ENCODE results near the gene SLC39A11. TPM values are rescaled to one million over a fixed set of nuclear protein-coding genes. Genes with fewer than 3 reads are reported as not detected.

Gene SLC39A11
- total RNA-seq, 4 donors from 2014 or later = 55.1 to 123 (median 97.0) TPM

GRCh38 chr17:73091770-73092522, 542 bp downstream of the SLC39A11 start:
- intact Hi-C loops (cut with DNase I) = no loop called here
- DNase-seq = peak; percentile 79 to 84

GRCh38 chr17:73091410-73091769, 1.1 kb downstream of the SLC39A11 start:
- Histone ChIP-seq H3K4me3 (replicated peaks in 1 of 3) (peak overlapping the region in 1 of 3 donors; percentile 67), H3K4me1 (peaks cover 17 to 22% of the 10 kb centered on the region in 2 donors), H3K9me3 (no peaks in the 10 kb centered on the region), H3K27me3 (no peaks in the 10 kb centered on the region), H3K27ac (peak overlapping the region; percentile 70 to 75 (median 74)), H3K36me3 (peaks cover 5 to 7% of the 10 kb centered on the region in 2 donors)
- WGBS, 2 donors = 15 to 24% methylated on average over 4 of the region's 4 CpGs
- intact Hi-C loops (cut with DNase I) = no loop called here
- peak in 1 of 2 donors; percentile 21 for DNase-seq
- TF ChIP-seq CTCF (IDR thresholded peaks at IDR 0.05) = no peak

More at GRCh38 chr17:73091770-73092522, 542 bp downstream of the SLC39A11 start:
- Histone ChIP-seq H3K4me1 (peaks cover 17 to 22% of the 10 kb centered on the region in 2 donors), H3K27me3 (no peaks in the 10 kb centered on the region), H3K27ac (peak overlapping the region; percentile 38 to 75 (median 74)), H3K4me3 (replicated peaks in 1 of 3) (peak overlapping the region; percentile 22 to 67 (median 46)), H3K9me3 (no peaks in the 10 kb centered on the region), H3K36me3 (peaks cover 5 to 7% of the 10 kb centered on the region in 2 donors)
- WGBS, 2 donors = 4 to 5% methylated on average over 12 to 13 of the region's 20 CpGs
- TF ChIP-seq CTCF (IDR thresholded peaks at IDR 0.05) = no peak
- TF ChIP-seq POLR2A (IDR thresholded peaks at IDR 0.05) = no peak

GRCh38 chr17:73090396-73091202, 1.9 kb downstream of the SLC39A11 start:
- Histone ChIP-seq H3K36me3 (peaks cover 5 to 7% of the 10 kb centered on the region in 2 donors), H3K4me1 (peaks cover 22 to 24% of the 10 kb centered on the region in 2 donors), H3K9me3 (no peaks in the 10 kb centered on the region), H3K27ac (peak overlapping the region; percentile 49 to 74 (median 70)), H3K27me3 (no peaks in the 10 kb centered on the region), H3K4me3 (replicated peaks in 1 of 3) (peak overlapping the region in 1 of 3 donors; percentile 67)
- 76 to 83% methylated on average over 11 of the region's 11 CpGs for WGBS, 2 donors
- intact Hi-C loops (cut with DNase I) = no loop called here
- TF ChIP-seq POLR2A (IDR thresholded peaks at IDR 0.05) (no peak), CTCF (IDR thresholded peaks at IDR 0.05) (no peak)
- DNase-seq = peak in 1 of 2 donors; percentile 17

GRCh38 chr17:73089322-73090317, 2.9 kb downstream of the SLC39A11 start:
- H3K36me3 ChIP-seq = peaks cover 5 to 7% of the 10 kb centered on the region in 2 donors
- no peak overlapping the region for H3K27ac ChIP-seq
- intact Hi-C loops (cut with DNase I) = no loop called here
- H3K9me3 ChIP-seq = no peaks in the 10 kb centered on the region
- DNase-seq = no peak
- H3K4me1 ChIP-seq = peaks cover 22 to 29% of the 10 kb centered on the region in 2 donors
- 89 to 90% methylated on average over 8 to 12 of the region's 12 CpGs for WGBS, 2 donors
- no peaks in the 10 kb centered on the region for H3K27me3 ChIP-seq
- no peak overlapping the region for H3K4me3 ChIP-seq (replicated peaks in 1 of 3)
- TF ChIP-seq CTCF (IDR thresholded peaks at IDR 0.05) = no peak
- no peak for TF ChIP-seq POLR2A (IDR thresholded peaks at IDR 0.05)

Measured in thyroid gland (tissue), 4 donors.